ENCODE measurements around the gene LSP1.
"Not testable (repeated sequence)": the region's sequence is repeated elsewhere in the genome, so short reads cannot be mapped to it uniquely, and the experiment has no call there.

Gene LSP1

DNA sequence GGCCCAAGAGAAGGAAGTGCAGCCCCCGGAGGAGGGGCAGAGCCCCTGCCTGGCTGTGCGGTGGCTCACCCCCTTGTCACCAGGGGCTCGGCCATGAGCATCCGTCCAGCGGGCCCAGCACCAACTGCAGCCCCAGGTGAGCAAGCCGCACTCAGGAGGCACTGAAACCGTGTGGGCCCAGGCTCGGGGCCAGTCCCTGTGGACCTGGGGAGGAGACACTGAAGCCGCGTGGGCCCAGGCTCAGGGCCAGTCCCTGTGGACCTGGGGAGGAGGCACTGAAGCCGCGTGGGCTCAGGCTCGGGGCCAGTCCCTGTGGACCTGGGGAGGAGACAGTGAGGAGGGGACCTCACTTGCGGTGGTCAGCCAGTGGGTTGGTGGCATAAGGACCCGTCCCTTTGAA is 13.9 kb downstream of the LSP1 start:
- DNase-seq = no peak

DNA sequence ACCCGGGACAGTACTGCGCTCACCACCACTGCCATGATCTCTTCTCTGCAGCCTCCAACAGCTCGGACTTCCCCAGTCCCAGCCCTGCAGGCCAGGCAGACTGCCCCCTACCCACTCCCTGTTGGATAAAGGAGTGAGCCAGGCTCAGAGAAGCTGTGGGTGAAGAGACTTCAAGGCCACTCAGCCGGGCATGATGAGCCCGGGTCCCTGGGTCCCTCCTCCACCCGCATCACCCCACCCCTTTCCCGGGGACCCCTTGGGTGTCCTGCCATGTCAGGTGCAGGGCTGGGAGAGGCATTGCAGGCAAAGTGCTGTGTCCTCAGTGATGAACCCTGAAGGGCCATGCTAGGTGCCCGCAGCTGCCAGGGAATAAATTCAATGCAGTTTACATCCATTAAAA is 14.5 kb downstream of the LSP1 start:
- DNase-seq = no peak

DNA sequence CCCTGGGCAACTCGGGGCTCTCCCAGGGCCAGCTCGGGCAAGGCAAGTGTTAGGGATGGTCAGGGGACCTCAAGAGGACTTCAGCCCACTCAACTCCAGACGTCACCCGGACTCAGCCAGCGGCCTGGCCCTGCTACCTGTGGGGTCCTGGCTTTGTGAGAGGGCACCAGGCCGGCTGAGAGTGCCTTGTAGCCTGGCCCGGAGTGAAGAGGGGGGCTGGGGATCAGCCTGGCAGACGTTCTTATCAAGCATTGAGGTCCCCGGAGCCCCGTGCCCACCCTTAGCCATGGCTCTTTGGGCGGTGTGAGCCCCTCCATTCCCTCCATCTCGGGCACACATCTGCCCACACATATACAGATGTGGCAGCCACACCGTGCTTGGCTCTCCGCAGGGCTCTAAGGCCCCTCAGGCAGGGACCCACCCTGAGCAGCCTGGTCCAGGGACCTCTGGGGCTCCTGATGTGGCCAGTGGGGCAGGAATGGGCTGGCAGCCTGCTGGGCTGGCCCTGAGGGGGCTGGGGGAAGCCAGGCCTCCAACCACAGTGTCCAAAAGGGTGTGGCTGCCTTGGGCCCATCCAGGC is 15.3 kb downstream of the LSP1 start:
- no peak for DNase-seq

DNA sequence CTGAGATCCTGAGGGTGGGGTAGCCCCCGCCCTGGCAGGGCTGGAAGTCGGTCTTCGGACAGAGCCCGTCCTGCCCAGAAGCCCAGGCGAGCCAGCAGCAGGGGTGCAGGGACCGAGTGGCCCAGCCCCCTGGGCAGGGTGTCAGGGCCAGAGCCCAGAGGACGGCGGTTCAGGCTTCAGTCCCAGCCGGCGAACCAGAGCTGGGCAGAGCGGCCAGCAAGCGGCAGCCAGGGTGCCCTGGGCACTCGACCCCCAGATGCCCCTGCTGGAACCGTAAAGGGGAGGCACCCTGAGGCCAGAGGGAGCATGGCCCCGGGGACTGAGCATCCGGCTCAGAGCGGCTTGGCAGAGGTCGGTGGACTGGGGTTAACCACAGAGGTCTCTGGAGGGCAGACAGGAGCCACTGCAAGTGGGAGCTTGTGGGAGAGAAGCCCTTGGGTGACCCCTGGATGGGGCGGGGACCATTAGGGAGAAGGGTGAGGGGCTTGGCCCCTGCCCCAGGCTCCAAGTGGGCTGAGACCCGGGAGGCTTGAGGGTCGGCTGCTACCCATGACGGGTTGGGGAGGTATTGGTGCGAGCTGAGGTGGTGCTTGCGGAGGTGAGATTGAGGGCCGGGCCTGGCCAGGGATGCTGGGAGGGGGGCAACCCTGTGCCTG is 15.9 kb downstream of the LSP1 start:
- no peak for DNase-seq

DNA sequence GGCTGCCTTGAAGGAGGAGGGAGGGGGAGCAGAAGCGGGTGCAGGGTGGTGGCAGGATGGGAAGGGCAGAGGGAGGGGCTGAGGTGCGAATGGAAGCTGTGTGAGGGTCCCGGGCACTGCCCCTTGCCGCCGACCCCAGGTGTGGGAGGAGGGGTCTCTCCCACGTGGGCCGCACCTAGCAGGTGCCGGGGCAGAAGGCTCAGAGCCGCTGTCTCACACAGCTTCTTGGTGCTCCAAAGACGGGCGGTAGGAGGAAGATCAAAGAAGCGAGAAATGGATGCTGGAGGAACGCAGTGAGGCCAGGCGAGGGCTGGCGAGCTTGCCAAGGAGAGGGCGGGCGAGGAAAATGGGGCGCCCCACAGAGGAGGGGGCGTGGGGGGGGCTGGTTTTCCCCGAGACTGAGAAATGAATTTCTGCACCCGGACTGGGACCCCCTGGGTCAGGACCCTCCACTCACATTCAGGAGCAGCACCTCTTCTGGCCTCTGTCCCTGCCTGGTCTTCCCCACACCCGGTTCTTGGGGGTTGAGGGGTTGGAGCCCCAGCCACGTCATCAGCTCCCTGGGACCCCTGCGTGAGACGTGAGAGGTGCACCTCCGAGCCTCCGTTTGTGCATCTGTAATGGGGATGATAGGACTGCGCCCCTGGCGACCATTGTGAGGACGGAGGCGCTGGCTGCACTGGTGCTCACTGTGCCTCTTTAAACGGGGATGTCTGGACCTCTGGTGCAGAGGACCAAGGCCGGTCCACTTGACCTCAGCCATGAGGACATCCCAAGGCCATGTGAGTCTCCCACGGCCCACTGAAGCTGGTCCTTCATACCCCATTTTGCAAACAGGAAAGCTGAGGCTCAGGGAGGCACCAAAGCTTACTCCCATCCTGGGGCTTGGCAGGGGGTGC is 16.8 kb downstream of the LSP1 start:
- DNase-seq = no peak

DNA sequence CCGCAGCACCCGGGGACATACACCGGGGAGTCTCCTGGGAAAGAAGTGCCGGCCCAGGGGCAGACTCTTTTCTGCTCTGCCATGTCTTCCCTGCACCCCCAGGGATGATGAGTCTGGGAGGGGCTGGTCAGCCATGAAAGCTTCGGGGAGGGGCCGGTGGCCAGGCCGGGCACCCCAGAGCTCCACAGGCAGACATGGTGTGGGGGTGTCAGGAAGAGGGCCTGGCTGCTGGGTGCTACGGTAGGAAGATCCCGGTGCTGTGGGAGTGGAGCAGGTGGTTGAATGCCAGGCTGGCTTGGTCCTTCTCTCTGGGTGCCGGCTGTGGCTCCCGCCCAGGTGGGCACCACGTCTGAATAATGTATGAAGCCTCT is 17.4 kb downstream of the LSP1 start:
- no peak for DNase-seq

DNA sequence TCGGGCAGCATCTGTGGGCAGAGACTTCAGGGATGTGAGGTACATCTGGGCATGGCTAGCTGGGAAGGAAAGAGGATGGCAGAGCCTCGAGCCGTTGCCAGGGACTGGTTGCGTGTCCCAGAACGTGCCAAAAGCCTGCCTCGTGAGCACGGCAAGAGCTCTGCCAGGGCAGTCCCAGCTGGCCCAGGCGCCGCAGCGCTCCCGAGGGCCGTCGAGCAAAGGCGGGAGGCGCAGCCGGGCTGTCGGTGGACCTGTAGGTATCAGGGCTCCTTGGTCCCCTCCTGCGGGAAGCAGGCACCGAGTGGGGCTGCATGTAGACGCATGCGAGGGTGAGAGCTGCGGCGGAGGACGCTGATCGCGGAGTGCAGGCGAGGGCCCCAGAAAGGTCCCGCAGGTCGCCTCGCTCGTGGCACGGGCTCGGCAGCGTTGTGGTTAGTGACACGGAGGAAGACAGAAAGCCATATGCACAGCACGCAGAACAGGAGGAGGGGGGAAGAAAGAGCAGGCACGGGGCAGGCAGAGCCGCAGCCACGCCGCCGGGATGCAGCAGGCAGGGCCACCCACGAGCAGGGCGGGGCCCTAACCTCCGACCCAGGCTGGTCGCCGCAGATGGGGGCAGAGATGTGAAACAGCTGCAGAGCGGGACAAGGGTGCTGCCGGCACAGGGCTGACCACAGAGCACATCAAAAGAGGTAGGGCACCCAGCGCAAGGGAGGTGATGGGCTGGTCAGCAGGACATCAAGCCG is 18.0 kb downstream of the LSP1 start:
- DNase-seq = no peak

DNA sequence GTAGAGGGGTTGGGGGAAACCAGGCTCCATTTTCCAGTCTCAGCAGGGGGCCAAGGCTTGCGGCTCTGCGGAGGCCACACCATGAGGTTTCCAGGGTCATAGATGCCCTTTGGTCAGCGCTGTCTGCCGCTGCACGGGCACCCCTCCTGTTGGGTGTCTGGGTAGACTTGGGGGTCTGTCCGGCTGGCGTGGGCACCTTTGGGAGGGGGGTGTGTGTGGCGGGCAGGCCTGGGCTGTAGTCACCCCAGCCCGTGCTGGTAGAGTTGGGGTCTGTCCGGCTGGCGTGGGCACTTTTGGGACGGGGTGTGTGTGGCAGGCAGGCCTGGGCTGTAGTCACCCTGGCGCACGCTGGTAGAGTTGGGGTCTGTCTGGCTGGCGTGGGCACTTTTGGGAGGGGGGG is 18.6 kb downstream of the LSP1 start:
- no peak for DNase-seq

DNA sequence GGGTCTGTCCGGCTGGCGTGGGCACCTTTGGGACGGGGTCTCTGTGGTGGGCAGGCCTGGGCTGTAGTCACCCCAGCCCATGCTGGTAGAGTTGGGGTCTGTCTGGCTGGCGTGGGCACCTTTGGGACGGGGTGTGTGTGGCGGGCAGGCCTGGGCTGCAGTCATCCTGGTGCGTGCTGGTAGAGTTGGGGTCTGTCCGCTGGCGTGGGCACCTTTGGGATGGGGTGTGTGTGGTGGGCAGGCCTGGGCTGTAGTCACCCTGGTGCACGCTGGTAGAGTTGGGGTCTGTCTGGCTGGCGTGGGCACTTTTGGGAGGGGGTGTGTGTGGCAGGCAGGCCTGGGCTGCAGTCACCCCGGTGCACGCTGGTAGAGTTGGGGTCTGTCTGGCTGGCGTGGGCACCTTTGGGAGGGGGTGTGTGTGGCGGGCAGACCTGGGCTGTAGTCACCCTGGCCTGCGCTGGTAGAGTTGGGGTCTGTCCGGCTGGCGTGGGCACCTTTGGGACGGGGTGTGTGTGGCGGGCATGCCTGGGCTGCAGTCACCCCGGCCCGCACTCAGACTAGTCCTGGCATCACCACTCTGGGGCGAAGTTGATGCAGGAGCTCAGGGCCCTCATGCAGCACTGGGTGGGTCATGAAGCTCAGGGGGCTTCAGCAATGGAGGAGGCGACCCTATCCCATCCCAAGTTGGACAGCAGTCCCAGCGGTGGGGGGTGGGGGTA is 19.5 kb downstream of the LSP1 start:
- DNase-seq = no peak

DNA sequence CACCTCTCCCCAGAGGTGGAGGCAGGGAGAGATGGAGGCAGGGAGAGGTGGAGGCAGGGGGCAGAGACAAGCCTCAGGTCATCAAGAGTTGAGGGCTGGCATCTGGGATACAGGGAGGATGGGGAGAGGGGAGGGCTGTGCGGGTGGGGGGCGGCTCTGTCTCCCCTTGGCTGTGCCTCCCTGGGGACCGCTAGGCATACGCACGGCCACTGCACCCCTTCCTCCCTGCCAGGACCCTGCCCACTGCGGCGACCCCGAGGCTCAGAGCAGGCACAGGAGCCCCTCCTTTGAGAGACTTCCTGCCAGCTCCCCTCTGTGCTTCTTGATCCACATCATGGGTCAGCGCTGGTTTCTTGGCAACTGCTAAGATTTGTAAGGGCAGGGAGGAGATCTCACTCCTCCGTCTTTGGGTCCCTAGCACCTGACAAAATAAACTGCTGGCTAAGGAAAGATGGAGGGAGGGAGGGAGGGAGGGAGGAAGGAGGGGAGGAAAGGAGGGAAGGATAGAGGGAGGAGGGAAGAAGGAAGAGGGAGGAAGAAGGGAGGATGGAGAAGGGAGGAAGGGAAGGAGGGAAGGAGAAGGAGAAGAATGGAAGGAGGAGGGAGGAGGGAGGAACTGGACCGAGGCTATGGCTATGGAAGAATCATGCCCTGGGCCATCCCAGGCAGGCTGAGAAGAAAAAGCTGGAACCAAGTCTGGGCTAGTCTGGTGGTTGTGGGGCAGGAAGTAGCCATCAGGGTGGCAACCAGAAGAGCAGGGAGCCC is 20.3 kb downstream of the LSP1 start:
- no peak for DNase-seq

DNA sequence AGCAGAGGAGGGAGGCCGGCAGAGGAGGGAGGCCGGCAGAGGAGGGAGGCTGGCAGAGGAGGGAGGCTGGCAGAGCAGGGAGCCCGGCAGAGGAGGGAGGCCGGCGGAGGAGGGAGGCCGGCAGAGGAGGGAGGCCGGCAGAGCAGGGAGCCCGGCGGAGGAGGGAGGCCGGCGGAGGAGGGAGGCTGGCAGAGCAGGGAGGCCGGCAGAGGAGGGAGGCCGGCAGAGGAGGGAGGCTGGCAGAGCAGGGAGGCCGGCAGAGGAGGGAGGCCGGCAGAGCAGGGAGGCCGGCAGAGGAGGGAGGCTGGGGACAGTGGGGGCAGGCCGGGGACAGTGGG is 20.9 kb downstream of the LSP1 start:
- not testable (repeated sequence) for DNase-seq

DNA sequence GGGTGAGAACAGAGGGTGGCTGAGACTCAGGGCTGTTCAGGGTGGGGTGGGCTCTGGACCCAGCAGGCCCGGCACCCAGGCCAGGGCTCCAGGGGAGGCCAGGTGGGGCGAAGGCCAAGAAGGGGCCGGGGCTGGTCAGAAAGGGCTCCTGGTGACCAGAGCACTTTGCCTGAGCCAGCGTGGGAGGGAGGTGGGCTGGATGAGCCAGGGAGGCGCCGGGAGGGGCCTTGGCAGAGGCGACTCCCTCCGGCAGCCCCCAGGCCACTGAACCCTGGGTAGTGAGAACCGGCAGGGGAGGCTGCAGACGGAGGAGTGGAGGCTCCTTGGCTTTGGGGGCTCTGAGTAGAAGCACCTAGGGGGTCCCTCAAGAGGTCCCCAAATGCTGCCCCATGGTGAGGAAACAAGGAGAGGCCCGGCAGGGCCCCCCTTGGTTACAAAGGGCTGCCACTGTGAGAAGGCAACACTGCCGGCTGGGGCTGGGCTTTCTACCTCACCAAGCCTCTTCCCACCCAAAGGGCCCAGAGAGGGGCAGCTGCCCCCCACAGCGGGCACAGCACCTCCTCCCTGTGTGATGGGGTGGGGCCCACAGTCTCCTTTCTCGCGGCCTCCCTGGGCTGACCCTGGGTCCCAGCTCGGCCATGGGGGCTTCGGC is 21.7 kb downstream of the LSP1 start:
- DNase-seq = not testable (repeated sequence)

DNA sequence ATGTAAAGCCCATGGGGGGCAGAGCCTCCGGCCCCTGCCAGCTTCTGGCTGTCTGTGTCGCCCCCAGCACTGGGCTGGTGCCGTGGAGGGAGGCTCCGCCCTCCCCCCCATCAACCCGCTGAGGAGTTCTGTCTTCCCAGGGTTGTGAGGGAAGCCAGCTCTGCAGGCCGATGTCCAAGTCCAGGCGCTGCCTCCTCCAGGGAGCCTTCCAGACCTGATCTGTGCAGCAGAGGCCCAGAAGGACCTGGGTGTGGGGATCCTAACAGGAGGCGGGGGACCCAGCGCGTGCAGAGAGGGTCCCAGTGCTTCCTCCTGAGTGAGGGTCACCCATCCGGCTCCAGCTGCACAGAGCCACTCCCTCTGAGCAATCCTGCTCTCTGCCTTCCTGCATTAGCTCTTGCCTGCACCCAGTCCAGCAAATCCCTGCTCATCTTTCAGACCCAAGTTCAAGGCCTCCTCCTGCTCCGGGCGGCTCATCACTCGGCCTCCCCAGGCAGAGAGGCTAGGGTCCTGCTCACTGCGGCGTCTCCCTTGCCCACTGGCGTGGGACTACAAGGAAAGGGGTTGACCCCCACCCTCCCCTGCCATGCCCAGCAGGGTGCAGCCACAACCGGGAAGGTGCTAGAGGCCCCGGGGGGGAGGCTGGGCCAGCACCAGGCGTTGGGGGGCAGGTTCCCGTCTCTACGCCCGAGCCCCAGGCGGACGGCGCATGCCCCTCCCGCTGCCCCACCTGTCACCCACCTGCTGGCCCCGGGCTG is 22.4 kb downstream of the LSP1 start:
- DNase-seq = no peak

DNA sequence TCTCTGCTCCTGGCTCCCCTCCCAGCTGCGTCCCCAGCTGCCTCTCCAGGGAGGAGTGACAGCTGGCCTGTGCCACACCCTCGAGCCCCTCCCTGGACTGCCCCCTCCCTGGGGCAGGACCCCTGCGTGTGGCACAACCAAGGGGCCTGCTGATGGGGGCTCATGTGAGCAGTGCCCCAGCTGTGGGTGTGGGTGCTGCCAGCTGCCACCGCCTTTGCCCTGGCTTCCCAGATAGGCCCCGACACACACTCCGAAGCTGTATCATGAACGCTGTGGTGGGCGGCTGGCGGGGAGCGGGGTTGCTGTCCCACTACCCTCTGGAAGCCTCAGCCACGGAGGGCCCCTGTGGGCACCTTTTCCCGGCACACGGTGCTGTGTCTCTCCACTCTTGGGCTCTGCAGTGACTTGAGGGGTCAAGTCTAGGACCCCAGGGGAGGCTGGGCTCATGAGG is 23.0 kb downstream of the LSP1 start:
- DNase-seq = not testable (repeated sequence)

DNA sequence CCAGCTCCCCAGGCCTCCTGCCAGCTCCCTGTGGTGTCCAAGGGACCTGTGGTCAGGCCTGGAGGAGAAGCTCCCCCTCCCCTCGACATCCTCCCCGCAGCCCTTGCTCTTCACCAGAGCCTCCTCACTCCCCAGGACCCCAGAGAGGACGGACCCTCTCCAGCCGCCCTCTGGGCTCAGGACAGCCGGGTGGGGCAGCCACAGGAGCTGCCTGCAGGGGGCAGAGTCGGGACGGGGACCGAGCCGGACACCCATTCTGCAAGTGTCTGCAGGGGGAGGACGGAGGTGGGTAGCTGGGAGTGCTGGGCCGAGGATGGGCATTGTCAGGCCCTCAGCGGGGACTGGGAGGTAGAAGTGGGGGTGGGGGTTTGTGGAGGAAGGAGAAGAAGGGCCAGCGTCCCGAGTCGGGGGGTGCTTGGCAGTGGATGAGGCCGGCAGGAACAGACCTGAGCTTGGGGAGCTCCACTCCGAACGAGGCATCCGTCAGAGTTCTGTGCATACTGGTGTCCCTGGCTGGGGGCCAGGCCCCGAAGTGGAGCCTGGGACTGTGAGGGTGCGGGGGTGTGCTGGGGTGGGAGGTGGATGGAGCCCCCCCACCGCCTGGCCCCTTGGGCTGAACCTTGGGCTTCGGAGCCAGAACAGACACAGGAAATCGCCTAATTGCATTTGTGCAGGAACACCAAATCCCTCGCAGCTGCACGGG is 23.6 kb downstream of the LSP1 start:
- no peak for DNase-seq

DNA sequence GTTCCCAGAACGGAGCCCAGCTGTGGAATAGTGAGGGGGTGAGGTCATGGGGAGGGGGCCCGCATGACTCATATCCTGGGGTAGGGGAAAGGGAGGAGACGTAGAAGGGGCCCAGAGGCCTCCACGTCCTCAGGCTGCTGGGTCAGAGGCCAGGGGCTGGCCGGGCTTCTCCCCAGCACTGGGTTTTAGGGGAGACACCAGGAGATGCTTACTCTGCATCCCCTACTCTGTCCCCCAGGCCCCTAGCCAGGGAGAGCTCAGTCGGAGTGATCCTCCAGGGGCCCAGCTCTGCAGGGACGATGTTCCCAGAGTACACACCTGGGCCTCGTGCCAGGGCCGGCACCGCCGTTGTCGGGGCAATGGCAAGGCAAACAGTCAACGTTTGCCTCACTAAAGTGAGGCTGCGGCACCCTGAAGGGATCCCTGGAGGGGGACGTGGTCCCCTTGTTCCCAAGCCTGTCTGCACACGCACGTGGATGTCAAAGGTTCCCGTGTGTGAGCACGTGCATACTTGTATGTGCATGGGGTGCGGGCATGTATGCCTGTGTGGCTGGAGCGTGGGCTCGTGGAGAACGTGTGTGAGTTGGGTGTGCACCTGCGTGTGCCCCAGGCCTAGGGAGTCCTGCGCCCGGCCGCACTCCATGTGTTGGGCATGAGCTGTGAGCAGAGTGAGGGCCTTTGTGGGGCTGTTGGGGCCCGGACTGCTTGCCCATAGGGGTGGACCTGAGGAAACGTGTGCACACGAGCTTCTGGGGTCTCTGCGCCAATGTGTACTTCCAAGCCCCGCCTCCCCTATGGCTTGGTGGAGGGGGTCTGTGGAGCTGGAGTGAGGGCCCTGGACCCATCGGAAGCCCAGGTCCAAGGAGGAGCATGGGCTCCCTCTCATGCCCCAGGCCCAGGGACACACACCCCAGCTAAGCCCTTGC is 24.6 kb downstream of the LSP1 start:
- no peak for DNase-seq

DNA sequence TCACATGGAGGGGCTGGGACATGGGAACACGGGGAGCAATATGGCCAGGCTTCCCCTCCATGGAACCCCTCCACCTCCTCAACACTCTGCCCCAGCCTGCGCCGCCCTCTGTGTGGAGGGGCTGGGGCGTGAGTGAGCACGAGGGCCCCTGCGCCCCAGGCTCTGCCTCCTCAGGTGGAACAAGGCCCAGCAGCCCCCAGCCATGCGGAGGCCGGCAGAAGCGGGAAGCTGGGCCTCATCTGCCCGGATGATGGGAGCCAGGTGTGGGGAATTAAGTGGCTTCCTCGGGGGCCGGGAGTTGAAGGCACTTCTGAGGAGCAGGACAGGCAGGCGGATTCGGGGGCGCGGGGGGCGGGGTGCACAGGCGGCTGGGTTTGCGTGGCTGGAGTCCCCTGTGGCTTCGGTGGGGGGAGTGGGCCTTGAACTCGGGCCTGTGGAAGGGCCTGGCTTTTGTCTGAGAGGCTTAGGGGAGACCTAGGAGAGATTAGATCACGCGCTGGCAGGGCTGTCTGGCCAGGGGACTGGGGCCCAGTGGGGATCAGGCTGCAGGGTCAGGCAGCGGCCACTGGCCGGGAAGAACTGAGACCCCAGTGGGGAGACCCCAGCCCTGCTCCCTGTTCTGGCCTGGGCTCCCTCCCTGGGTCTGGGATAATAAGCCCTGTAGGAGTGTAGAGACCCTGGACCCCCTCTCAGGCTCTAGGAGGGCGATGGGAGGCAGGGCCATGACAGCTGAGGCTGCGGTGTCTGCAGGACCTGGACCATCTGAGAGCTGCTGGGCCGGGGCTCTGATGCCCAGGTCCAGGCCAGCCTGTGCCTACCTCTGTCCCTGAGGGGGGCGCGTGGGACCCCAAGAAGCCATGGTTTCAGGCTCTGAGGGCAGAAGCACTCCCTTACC is 25.5 kb downstream of the LSP1 start:
- no peak for DNase-seq
